Measurements from ENCODE around the gene FNIP2.
A peak's percentile ranks its signal among the peaks of the same experiment; 100 is the strongest.

GRCh38 chr4:158722917-158723793, 45.7 kb upstream of the FNIP2 start, which contains the start of gene PPID:
- TF ChIP-seq POLR2A (IDR thresholded peaks at IDR 0.05) (no peak), CTCF (IDR thresholded peaks at IDR 0.05 in 8 of 11, conservative IDR thresholded peaks at IDR 0.05 in 3 of 11) (peak in 1 of 11 experiments; percentile 22)
